RWPE1 (cell line): ENCODE data around the gene ALK.

Source experiments
- CTCF ChIA-PET: fragments of 350-600 bp; sonication (Branson Sonifier 250); formaldehyde crosslinking; extraction: SDS; loops from one replicate; lab custom pipeline; 2021; lab: Yijun Ruan, JAX
- POLR2A ChIA-PET: fragments of 400-600 bp; formaldehyde crosslinking; extraction: SDS; loops from one replicate; lab custom pipeline; 2020; ENCODE audit warnings: antibody characterized with exemption; ENCODE audit not compliant: low non-redundant PET; lab: Yijun Ruan, JAX
- DNase-seq: peaks from one replicate; pipeline ENCODE4 v3.0.0; 2012; ENCODE audit warnings: low spot score
- H3K27ac ChIP-seq: fragments of 450-650 bp; 2 replicates; pipeline ENCODE4 v1.5.1; 2017
- TF ChIP-seq, protein P1 (sequence below): fragments of 450-650 bp; conservative IDR thresholded peaks from 2 replicates; pipeline ENCODE4 v1.5.1; 2017; ENCODE audit warnings: low read depth, mild to moderate bottlenecking

The ALK gene

GRCh38 chr2:29392774-29393173 lies 528.6 kb downstream of the ALK start:
- ChIA-PET POLR2A (no interaction called here), CTCF (no interaction called here)
- DNase-seq: no peak
- TF ChIP-seq, protein P1, sequence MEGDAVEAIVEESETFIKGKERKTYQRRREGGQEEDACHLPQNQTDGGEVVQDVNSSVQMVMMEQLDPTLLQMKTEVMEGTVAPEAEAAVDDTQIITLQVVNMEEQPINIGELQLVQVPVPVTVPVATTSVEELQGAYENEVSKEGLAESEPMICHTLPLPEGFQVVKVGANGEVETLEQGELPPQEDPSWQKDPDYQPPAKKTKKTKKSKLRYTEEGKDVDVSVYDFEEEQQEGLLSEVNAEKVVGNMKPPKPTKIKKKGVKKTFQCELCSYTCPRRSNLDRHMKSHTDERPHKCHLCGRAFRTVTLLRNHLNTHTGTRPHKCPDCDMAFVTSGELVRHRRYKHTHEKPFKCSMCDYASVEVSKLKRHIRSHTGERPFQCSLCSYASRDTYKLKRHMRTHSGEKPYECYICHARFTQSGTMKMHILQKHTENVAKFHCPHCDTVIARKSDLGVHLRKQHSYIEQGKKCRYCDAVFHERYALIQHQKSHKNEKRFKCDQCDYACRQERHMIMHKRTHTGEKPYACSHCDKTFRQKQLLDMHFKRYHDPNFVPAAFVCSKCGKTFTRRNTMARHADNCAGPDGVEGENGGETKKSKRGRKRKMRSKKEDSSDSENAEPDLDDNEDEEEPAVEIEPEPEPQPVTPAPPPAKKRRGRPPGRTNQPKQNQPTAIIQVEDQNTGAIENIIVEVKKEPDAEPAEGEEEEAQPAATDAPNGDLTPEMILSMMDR: no peak
- H3K27ac ChIP-seq: no peak overlapping the region

GRCh38 chr2:29390136-29390535 lies 531.2 kb downstream of the ALK start:
- H3K27ac ChIP-seq: no peak overlapping the region
- DNase-seq: no peak
- TF ChIP-seq, protein P1: no peak
- ChIA-PET POLR2A (interaction anchor here (0.6 kb wide), 1 partner anchor 500 kb away, joined by 6 read pairs; no protein-coding TSS in a partner anchor), CTCF (no interaction called here)

- POLR2A ChIA-PET: interaction anchor here (0.6 kb wide), 1 partner anchor 500 kb away, joined by 6 read pairs; no protein-coding TSS in a partner anchor
- no peak overlapping the region for H3K27ac ChIP-seq
- TF ChIP-seq, protein P1: no peak
- CTCF ChIA-PET: no interaction called here
- no peak for DNase-seq
These were observed 531.7 kb downstream of the ALK start for GRCh38 chr2:29389686-29390085.

GRCh38 chr2:29388071-29388470 lies 533.3 kb downstream of the ALK start:
- CTCF ChIA-PET: no interaction called here
- no peak overlapping the region for H3K27ac ChIP-seq
- TF ChIP-seq, protein P1: no peak
- DNase-seq: no peak
- POLR2A ChIA-PET: no interaction called here

DNA sequence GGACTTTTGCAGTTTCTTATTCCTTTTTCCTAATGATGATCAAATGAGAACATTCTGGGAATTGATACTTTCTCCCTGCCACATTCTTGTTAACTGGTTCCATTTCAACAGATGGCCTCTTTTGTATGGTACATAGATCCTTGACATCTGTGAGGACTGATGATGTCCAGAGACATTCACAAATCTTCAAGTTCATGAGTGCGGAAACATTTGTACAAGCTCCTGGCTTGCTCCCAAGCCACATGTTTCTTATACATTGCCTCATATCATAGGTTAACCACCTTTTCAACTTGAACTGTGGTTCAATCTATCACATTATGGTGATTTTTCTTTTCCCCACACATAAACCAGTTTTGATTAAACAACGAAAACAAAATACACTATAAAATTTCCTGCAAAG lies 538.9 kb downstream of the ALK start:
- no peak overlapping the region for H3K27ac ChIP-seq
- TF ChIP-seq, protein P1: no peak
- no peak for DNase-seq
- ChIA-PET CTCF (no interaction called here), POLR2A (no interaction called here)

DNA sequence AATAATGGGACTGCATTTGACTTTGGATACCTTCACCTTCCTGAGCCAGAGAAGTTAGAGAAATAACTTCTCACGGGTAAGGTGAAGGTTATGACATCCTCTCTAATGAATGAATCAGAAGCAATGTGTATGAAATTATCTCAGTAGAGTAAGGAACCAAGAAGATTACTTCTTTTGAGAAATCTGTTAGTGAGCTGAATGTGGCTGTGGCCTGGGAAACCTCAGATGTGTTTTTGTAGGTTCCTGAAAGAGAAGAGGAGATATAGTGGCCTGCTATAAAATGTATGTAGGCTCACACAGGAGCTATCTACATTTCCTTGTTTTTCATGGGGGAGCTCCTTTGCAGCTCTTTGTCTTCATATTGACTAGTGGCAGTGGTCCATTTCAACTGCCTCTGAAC lies 543.6 kb downstream of the ALK start:
- ChIA-PET POLR2A (no interaction called here), CTCF (no interaction called here)
- TF ChIP-seq, protein P1: no peak
- H3K27ac ChIP-seq: no peak overlapping the region
- DNase-seq: no peak
